Lung (tissue), 12 donors: ENCODE results near the gene MYO5B. TPM values are rescaled to one million over a fixed set of nuclear protein-coding genes. Genes with fewer than 3 reads are reported as not detected.

Source experiments
- ATAC-seq: fragments of 200-7000 bp; cut with Tn5 transposase; one replicate; pipeline ENCODE4 v1.9.1; 2020; ENCODE audit warnings: moderate number of reproducible peaks; ENCODE audit not compliant: insufficient read depth, low FRiP score
- DNase-seq, 3 donors: peaks; one replicate each; pipeline ENCODE4 v3.0.0-alpha.2; 2013 to 2017
- H3K27ac ChIP-seq, 2 donors: one replicate each; pipeline ENCODE4 v1.5.1; 2013; ENCODE audit warnings: mild to moderate bottlenecking in 2 of 2, moderate library complexity in 2 of 2, control low read depth in 1 of 2, inconsistent platforms in 1 of 2, low read depth in 1 of 2, low read length in 1 of 2
- H3K27me3 ChIP-seq, 3 donors: one replicate each; pipeline ENCODE4 v1.5.1; 2013; ENCODE audit warnings: low read length in 2 of 3; ENCODE audit not compliant: control insufficient read depth in 3 of 3, insufficient read depth in 3 of 3
- H3K36me3 ChIP-seq, 4 donors: one replicate each; pipeline ENCODE4 v1.5.1; 2013; ENCODE audit warnings: low read length in 4 of 4, mild to moderate bottlenecking in 1 of 4, moderate library complexity in 1 of 4; ENCODE audit not compliant: control insufficient read depth in 4 of 4, insufficient read depth in 4 of 4
- H3K4me1 ChIP-seq, 5 donors: one replicate each; pipeline ENCODE4 v1.5.1; 2013; ENCODE audit warnings: low read length in 5 of 5, mild to moderate bottlenecking in 2 of 5, moderate library complexity in 1 of 5; ENCODE audit not compliant: control insufficient read depth in 5 of 5, insufficient read depth in 5 of 5
- H3K4me3 ChIP-seq: one replicate; pipeline ENCODE4 v1.5.1; 2013; ENCODE audit warnings: mild to moderate bottlenecking, control low read depth, moderate library complexity
- H3K9ac ChIP-seq, 2 donors: one replicate each; pipeline ENCODE4 v1.5.1; 2013; ENCODE audit warnings: low read length in 2 of 2, control low read depth in 1 of 2; ENCODE audit not compliant: insufficient read depth in 1 of 2
- H3K9me3 ChIP-seq, 4 donors: one replicate each; pipeline ENCODE4 v1.5.1; 2013; ENCODE audit warnings: low read length in 3 of 4, mild to moderate bottlenecking in 1 of 4, moderate library complexity in 1 of 4; ENCODE audit not compliant: control insufficient read depth in 4 of 4, insufficient read depth in 3 of 4
- CTCF ChIP-seq: IDR thresholded peaks from 2 replicates; pipeline ENCODE4 v1.5.1; 2012; ENCODE audit warnings: mild to moderate bottlenecking; ENCODE audit errors: control extremely low read depth, extremely low read depth
- WGBS, 2 donors: extraction: QIAGEN DNeasy Blood & Tissue Kit; methylation state at CpG; one replicate each; pipeline ENCODE4 v1.1.7; 2013; 5-methylcytosine and 5-hydroxymethylcytosine counted together
- polyA plus RNA-seq, 2 donors: library from polyadenylated mRNA; stranded (reverse); fragments of 200-250 nt; gene quantifications; one replicate each; pipeline ENCODE4 v1.2.1, GENCODE V29; 2013
- total RNA-seq, 2 donors: library from RNA; depleted of rRNA in 1 of 2; stranded (reverse); fragments of >200 nt in 1 of 2; gene quantifications; one replicate each; pipeline ENCODE4 v1.2.1, GENCODE V29; 2014 to 2021
- donor health status: control.
- donor health status: control.
- donor health status: Bipolar disorder and iron deficiency.
- donor health status: healthy.
- donor health status: DM: yes; HTN: yes; CAD: no.

The MYO5B gene
- total and polyA plus RNA-seq, 4 donors: 9.7 to 25.6 (median 19.7) TPM

- ATAC-seq (no peak), DNase-seq (no peak)
- Histone ChIP-seq H3K9me3 (peaks cover 0 to 7% (median 0%) of the 10 kb centered on the region in 4 donors), H3K9ac (no peak overlapping the region), H3K4me3 (no peak overlapping the region), H3K4me1 (peaks cover 0 to 2% (median 0%) of the 10 kb centered on the region in 5 donors), H3K27me3 (peaks cover 0 to 5% (median 0%) of the 10 kb centered on the region in 3 donors), H3K36me3 (peaks cover 0 to 3% (median 0%) of the 10 kb centered on the region in 4 donors), H3K27ac (no peak overlapping the region)
- WGBS, 2 donors: 80 to 82% methylated on average over 2 of the region's 2 CpGs
- no peak for TF ChIP-seq CTCF
Measured at GRCh38 chr18:49922228-49922627, 272.7 kb downstream of the MYO5B start.

DNA sequence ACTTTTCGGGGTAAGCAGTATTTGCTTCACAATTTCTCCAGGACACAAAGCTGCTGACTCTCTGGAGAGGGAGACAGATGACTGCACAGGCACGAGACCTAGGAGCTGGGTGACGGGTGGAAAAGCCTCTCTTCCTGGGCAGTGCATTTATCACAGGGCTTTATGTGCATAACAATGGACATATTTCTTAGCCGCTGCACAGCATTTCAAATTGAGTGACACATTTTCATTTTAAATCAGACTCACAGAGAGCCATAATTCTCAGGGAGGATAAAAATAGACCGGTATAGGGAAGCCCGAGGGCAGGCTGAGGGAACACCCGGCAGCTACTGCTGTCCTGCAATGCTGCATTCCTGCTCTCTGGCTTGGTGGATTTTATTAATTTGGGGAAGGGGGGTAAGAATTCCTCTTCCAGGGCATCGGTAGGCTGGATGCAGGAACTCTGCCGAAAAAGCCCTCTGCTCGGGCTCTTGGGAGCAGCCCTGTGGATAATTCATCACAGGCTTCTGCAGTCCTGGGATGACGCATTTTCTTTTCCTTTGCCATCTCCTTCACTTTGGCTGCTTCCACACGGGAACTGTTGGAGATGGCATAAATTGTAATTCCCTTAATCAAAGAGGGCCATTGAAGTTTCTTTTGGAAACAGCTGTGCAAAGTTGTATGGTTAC is 273.5 kb downstream of the MYO5B start:
- WGBS, 2 donors: 49 to 53% methylated on average over 12 of the region's 12 CpGs
- H3K36me3 ChIP-seq: peaks cover 0 to 3% (median 0%) of the 10 kb centered on the region in 4 donors
- ATAC-seq (no peak), DNase-seq (no peak)
- peaks cover 0 to 7% (median 0%) of the 10 kb centered on the region in 4 donors for H3K9me3 ChIP-seq
- peaks cover 0 to 5% (median 0%) of the 10 kb centered on the region in 3 donors for H3K27me3 ChIP-seq
- H3K4me1 ChIP-seq: peaks cover 0 to 2% (median 0%) of the 10 kb centered on the region in 5 donors
- no peak overlapping the region for H3K27ac ChIP-seq
- H3K9ac ChIP-seq: no peak overlapping the region
- no peak for TF ChIP-seq CTCF
- no peak overlapping the region for H3K4me3 ChIP-seq

DNA sequence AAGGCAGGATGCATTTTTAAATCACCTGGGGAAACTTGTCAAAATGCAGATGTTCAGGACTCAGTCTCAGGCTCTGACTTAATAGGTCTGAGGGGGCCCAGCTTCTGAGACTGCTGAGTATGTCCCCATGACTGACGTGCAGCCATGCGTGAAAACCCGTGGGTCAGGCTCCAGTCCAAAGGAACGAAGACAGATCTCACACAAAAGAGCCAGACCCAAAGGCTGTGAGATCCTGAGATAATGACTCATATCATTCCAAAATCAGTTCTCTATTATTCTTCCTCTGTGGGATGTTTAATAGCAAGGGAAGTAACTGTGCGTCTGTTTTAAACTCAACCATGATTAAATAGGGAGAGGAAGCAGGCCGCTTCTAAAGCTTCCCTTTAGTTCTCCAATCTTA is 274.2 kb downstream of the MYO5B start:
- ATAC-seq (no peak), DNase-seq (no peak)
- Histone ChIP-seq H3K4me1 (peaks cover 0 to 2% (median 0%) of the 10 kb centered on the region in 5 donors), H3K9me3 (peaks cover 0 to 4% (median 0%) of the 10 kb centered on the region in 4 donors), H3K4me3 (no peak overlapping the region), H3K9ac (no peak overlapping the region), H3K27me3 (peaks cover 0 to 5% (median 0%) of the 10 kb centered on the region in 3 donors), H3K27ac (no peak overlapping the region), H3K36me3 (peaks cover 0 to 6% (median 0%) of the 10 kb centered on the region in 4 donors)
- WGBS, 2 donors: 30 to 37% methylated on average over 6 of the region's 6 CpGs
- no peak for TF ChIP-seq CTCF
